C4-2B (cell line): ENCODE results near the gene SIK2.

ENCODE experiments used
- ZFX ChIP-seq: fragments of 450-650 bp; IDR thresholded peaks from 2 replicates; pipeline ENCODE4 v1.6.1; 2017
- TF ChIP-seq, protein P1 (sequence below): fragments of 450-650 bp; conservative IDR thresholded peaks from 2 replicates; pipeline ENCODE4 v1.5.1; 2017; ENCODE audit warnings: mild to moderate bottlenecking

DNA sequence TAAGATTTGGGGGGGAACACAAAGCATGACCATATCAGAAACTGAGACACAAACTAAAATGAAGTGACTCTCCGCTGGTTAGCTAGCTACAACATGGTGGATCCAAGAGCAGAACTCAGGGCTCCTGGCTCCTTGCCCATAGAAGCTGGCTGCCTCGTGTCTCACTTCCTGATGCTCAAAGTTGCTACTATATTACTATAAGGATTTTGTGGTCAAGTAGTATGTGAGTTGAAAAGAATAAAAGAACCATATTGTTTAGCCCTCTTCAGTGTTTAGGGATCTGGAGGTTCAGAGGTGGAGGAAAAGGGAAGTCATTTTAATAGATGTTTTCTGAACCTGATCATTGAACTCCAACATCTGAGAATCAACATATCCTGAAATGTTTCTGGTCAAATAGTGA is 16.9 kb upstream of the SIK2 start:
- TF ChIP-seq, protein P1, sequence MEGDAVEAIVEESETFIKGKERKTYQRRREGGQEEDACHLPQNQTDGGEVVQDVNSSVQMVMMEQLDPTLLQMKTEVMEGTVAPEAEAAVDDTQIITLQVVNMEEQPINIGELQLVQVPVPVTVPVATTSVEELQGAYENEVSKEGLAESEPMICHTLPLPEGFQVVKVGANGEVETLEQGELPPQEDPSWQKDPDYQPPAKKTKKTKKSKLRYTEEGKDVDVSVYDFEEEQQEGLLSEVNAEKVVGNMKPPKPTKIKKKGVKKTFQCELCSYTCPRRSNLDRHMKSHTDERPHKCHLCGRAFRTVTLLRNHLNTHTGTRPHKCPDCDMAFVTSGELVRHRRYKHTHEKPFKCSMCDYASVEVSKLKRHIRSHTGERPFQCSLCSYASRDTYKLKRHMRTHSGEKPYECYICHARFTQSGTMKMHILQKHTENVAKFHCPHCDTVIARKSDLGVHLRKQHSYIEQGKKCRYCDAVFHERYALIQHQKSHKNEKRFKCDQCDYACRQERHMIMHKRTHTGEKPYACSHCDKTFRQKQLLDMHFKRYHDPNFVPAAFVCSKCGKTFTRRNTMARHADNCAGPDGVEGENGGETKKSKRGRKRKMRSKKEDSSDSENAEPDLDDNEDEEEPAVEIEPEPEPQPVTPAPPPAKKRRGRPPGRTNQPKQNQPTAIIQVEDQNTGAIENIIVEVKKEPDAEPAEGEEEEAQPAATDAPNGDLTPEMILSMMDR = no peak
- TF ChIP-seq ZFX = no peak
